Adrenal gland (tissue), 12 donors: ENCODE measurements around the gene PRKN. TPM values are rescaled to one million over a fixed set of nuclear protein-coding genes. Genes with fewer than 3 reads are reported as not detected.

Source experiments
- DNase-seq, 7 donors: peaks; one replicate each; pipeline ENCODE4 v3.0.0-alpha.2; 2019 to 2020
- H3K27ac ChIP-seq, 5 donors: fragments of 200-600 bp; sonication (generic) in 4 of 5; 1 replicate in 3 of 5; 2 replicates in 2 of 5; pipeline versions ENCODE4 v1.5.1 to v1.8.0; 2016 to 2020; ENCODE audit warnings: mild to moderate bottlenecking in 1 of 5
- H3K27me3 ChIP-seq: fragments of 200-600 bp; 2 replicates; pipeline ENCODE4 v1.8.0; 2021
- H3K36me3 ChIP-seq, 2 donors: fragments of 200-600 bp; replicated peaks in 1 of 2; 1 replicate in 1 of 2; 2 replicates in 1 of 2; pipeline versions ENCODE4 v1.5.1 to v1.8.0; 2018 to 2022
- H3K4me1 ChIP-seq, 2 donors: fragments of 200-600 bp; replicated peaks in 1 of 2; 1 replicate in 1 of 2; 2 replicates in 1 of 2; pipeline versions ENCODE4 v1.5.1 to v1.8.0; 2018 to 2021
- H3K4me3 ChIP-seq, 4 donors: fragments of 200-600 bp; sonication (generic) in 3 of 4; one replicate each; pipeline ENCODE4 v1.5.1; 2016 to 2018
- H3K9me3 ChIP-seq, 3 donors: fragments of 200-600 bp; sonication (generic) in 1 of 3; replicated peaks in 1 of 3; 1 replicate in 2 of 3; 2 replicates in 1 of 3; pipeline versions ENCODE4 v1.5.1 to v1.8.0; 2016 to 2021
- POLR2A ChIP-seq, 2 donors: fragments of 450-650 bp; IDR thresholded peaks; one replicate each; pipeline ENCODE4 v1.6.1; 2017; ENCODE audit warnings: antibody characterized with exemption in 2 of 2, mild to moderate bottlenecking in 2 of 2, moderate library complexity in 1 of 2
- WGBS, 4 donors: extraction: QIAGEN DNeasy Blood & Tissue Kit in 2 of 4; methylation state at CpG; one replicate each; pipeline versions ENCODE4 v1.1.5 to v1.1.7; 2013 to 2017; 5-methylcytosine and 5-hydroxymethylcytosine counted together
- intact Hi-C, 2 donors: fragments of 100-400 bp; cut with DNase I; formaldehyde crosslinking; loops; one replicate each; pipeline versions ENCODE4 v1.14.1 to v1.15.0; 2022 to 2023
- polyA plus RNA-seq, 3 donors: library from polyadenylated mRNA; stranded (reverse); fragments of 200-250 nt in 2 of 3; fragments of 350-450 nt in 1 of 3; fragmentation: Illumina TruSeq in 1 of 3; extraction: RNeasy Lipid Tissue Mini Kit (QIAGEN cat#74804) in 1 of 3; gene quantifications; one replicate each; pipeline ENCODE4 v1.2.3, GENCODE V29; 2013 to 2014
- total RNA-seq, 9 donors: library from RNA; depleted of rRNA in 4 of 9; stranded (reverse); fragments of >200 nt in 4 of 9; fragments of 120-200 nt in 1 of 9; fragmentation: NEBNext Ultra II Directional in 1 of 9; extraction: Animal tissue kit (Norgen Biotek cat#: 25700) in 1 of 9; gene quantifications; one replicate each; pipeline versions ENCODE4 v1.1.0 to v1.2.4, GENCODE V29; 2013 to 2023
- TF ChIP-seq, protein P1 (sequence below), 6 experiments: fragments of 450-650 bp in 4 of 6; fragments of 200-600 bp in 2 of 6; sonication (generic) in 1 of 6; IDR thresholded peaks; 1 replicate in 5 of 6; 2 replicates in 1 of 6; pipeline versions ENCODE4 v1.5.1 to v1.8.0; 2016 to 2021; ENCODE audit warnings: antibody characterized with exemption in 6 of 6, mild to moderate bottlenecking in 2 of 6, moderate library complexity in 1 of 6
- donor health status: healthy with polysubstance abuse.
- donor health status: Bipolar disorder and iron deficiency.
- donor health status: DM: yes; HTN: yes; CAD: no.
- donor health status: DM: no; HTN: no; CAD: no.
- donor health status: DM: no; HTN: no; CAD: no.
- donor health status: DM: yes; HTN: yes; CAD: no.

The PRKN gene
- total and polyA plus RNA-seq, 12 donors: 1.9 to 159 (median 13.3) TPM

DNA sequence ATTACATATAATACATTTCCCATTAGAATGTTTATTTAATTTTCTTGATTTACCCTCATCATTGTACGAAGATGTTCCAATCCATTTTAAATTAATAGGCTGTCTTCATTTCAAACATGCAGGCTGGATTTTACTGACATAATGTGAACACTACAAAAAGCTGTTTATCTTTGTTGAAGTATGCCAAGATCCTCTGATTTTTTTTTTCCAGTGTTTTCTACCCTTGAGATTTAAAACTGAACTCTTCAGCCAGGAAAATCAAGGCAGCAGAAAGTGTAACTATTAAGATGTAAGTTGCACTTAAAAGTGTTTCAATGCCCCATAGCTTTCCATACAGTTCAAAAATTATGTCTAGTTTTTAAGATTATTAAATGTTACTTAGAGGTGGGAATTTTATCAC is 43.5 kb downstream of the PRKN start:
- H3K9me3 ChIP-seq: peaks cover 0 to 4% (median 0%) of the 10 kb centered on the region in 3 donors
- no peaks in the 10 kb centered on the region for H3K27me3 ChIP-seq
- no peaks in the 10 kb centered on the region for H3K36me3 ChIP-seq
- 29 to 48% (median 42%) methylated on average over 1 of the region's 1 CpG for WGBS, 4 donors
- H3K4me1 ChIP-seq: peaks cover 0 to 11% of the 10 kb centered on the region in 2 donors
- no peak overlapping the region for H3K4me3 ChIP-seq
- intact Hi-C loops: no loop called here
- DNase-seq: no peak
- no peak overlapping the region for H3K27ac ChIP-seq
- TF ChIP-seq POLR2A (IDR thresholded peaks at IDR 0.05): no peak
- TF ChIP-seq, protein P1, sequence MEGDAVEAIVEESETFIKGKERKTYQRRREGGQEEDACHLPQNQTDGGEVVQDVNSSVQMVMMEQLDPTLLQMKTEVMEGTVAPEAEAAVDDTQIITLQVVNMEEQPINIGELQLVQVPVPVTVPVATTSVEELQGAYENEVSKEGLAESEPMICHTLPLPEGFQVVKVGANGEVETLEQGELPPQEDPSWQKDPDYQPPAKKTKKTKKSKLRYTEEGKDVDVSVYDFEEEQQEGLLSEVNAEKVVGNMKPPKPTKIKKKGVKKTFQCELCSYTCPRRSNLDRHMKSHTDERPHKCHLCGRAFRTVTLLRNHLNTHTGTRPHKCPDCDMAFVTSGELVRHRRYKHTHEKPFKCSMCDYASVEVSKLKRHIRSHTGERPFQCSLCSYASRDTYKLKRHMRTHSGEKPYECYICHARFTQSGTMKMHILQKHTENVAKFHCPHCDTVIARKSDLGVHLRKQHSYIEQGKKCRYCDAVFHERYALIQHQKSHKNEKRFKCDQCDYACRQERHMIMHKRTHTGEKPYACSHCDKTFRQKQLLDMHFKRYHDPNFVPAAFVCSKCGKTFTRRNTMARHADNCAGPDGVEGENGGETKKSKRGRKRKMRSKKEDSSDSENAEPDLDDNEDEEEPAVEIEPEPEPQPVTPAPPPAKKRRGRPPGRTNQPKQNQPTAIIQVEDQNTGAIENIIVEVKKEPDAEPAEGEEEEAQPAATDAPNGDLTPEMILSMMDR (IDR thresholded peaks at IDR 0.05): no peak

DNA sequence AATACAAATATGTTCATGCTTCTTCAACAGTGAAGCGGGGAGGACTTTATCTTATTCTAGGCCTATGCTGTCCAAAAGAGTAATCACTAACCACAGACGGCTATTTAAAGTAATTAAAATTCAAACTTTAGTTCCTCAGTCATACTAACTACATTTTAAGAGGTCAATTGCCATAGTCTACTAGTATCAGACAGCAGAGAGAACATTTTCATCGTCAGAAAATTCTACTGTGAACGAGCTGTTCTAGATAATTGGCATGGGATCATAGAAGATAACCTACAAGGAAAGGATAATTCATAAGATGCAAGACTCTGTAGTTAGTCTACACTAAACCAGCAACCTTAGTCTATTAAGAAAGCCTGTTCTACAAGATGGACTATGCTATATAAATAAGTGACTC is 44.4 kb downstream of the PRKN start:
- peaks cover 0 to 11% of the 10 kb centered on the region in 2 donors for H3K4me1 ChIP-seq
- H3K36me3 ChIP-seq: no peaks in the 10 kb centered on the region
- H3K27me3 ChIP-seq: no peaks in the 10 kb centered on the region
- DNase-seq: no peak
- TF ChIP-seq, protein P1 (IDR thresholded peaks at IDR 0.05): no peak
- TF ChIP-seq POLR2A (IDR thresholded peaks at IDR 0.05): no peak
- no peak overlapping the region for H3K4me3 ChIP-seq
- WGBS, 4 donors: 63 to 74% (median 68%) methylated on average over 4 of the region's 4 CpGs
- H3K27ac ChIP-seq: no peak overlapping the region
- H3K9me3 ChIP-seq: peaks cover 0 to 4% (median 0%) of the 10 kb centered on the region in 3 donors
- intact Hi-C loops: no loop called here

DNA sequence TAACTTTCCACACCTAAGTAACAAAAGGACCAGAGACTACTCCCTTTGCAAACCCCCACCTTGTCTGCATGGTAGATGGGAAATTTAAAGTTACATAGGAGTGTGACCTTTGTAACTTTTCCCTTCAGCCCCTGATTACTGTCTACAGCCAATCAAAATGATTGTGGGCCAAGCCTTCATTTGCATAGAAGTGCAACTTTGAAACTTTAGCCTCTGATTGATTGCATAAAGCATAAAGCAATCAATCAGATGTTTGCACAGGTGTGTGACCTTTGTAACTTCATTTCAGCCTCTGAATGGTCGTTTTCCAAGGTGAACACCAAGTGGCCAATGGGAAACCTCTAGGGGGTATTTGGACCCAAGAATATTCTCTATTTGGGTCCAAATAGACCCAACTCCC is 46.1 kb downstream of the PRKN start:
- H3K36me3 ChIP-seq: no peaks in the 10 kb centered on the region
- 44 to 80% (median 50%) methylated on average over 1 of the region's 1 CpG for WGBS, 4 donors
- peaks cover 0 to 4% (median 0%) of the 10 kb centered on the region in 3 donors for H3K9me3 ChIP-seq
- peaks cover 0 to 11% of the 10 kb centered on the region in 2 donors for H3K4me1 ChIP-seq
- intact Hi-C loops: no loop called here
- H3K4me3 ChIP-seq: no peak overlapping the region
- no peak overlapping the region for H3K27ac ChIP-seq
- no peaks in the 10 kb centered on the region for H3K27me3 ChIP-seq
- no peak for DNase-seq
- TF ChIP-seq, protein P1 (IDR thresholded peaks at IDR 0.05): no peak
- no peak for TF ChIP-seq POLR2A (IDR thresholded peaks at IDR 0.05)

DNA sequence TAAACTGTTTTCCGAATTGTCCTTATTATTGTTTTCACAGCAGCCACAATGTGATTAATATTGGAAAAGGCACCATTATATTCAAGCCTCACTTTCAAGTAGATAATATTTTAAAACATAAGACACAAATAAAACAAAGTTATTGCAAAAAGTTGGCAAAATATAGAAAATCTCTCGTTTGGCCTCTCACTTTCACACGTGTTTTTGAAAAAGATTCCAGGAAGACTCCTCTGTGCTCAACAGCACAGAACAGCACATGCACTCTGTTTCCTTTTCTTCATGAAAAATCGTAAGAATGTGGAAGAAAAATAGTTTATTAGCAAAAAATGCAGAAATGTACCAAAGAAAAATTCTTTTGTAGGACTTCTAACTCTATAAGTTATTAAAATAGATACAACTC is 46.7 kb downstream of the PRKN start:
- Histone ChIP-seq H3K9me3 (peaks cover 0 to 4% (median 0%) of the 10 kb centered on the region in 3 donors), H3K4me3 (no peak overlapping the region), H3K4me1 (peaks cover 0 to 11% of the 10 kb centered on the region in 2 donors), H3K36me3 (no peaks in the 10 kb centered on the region), H3K27ac (no peak overlapping the region), H3K27me3 (no peaks in the 10 kb centered on the region)
- no peak for DNase-seq
- intact Hi-C loops: no loop called here
- 65 to 78% (median 73%) methylated on average over 4 of the region's 4 CpGs for WGBS, 4 donors
- TF ChIP-seq, protein P1 (IDR thresholded peaks at IDR 0.05): no peak
- no peak for TF ChIP-seq POLR2A (IDR thresholded peaks at IDR 0.05)
